ENCODE measurements around the gene GMEB1. TPM values are rescaled to one million over a fixed set of nuclear protein-coding genes. Genes with fewer than 3 reads are reported as not detected.

GMEB1 gene
- total and polyA plus RNA-seq, 7 donors, result 5.3 to 12.8 (median 10.9) TPM

GRCh38 chr1:28735961-28736449, 67.4 kb downstream of the GMEB1 start:
- intact Hi-C loops (cut with DNase I), result loop anchor here (2.0 to 10.0 kb wide), 3 partner anchors 61 to 93 kb away; partner anchors contain the start of genes RNU11 (in 1 of the 2) and TAF12 (in 1 of the 2)
- no peak for TF ChIP-seq CTCF (IDR thresholded peaks at IDR 0.05)
- Histone ChIP-seq H3K4me3 (peak overlapping the region; percentile 98), H3K27ac (peak overlapping the region; percentile 96), H3K4me1 (peaks cover 27% of the 10 kb centered on the region), H3K36me3 (ENCODE audit: insufficient read depth in 1 of 2, low read depth in 1 of 2) (peaks cover 0 to 31% of the 10 kb centered on the region in 2 donors), H3K27me3 (ENCODE audit: insufficient read depth in 3 of 3, low read length in 2 of 3) (no peaks in the 10 kb centered on the region), H3K9me3 (no peaks in the 10 kb centered on the region)
- DNase-seq (no peak), ATAC-seq (no peak)
- whole genome bisulfite sequencing, 3 donors, result 7 to 8% (median 8%) methylated on average over 15 of the region's 15 CpGs

- Histone ChIP-seq H3K36me3 (ENCODE audit: insufficient read depth in 1 of 2, low read depth in 1 of 2) (peaks cover 0 to 37% of the 10 kb centered on the region in 2 donors), H3K27me3 (ENCODE audit: insufficient read depth in 3 of 3, low read length in 2 of 3) (no peaks in the 10 kb centered on the region), H3K4me1 (peaks cover 27% of the 10 kb centered on the region), H3K27ac (peak within 1 kb of the TSS; percentile 96), H3K4me3 (peak within 1 kb of the TSS; percentile 98), H3K9me3 (no peaks in the 10 kb centered on the region)
- peak; percentile 95 for TF ChIP-seq CTCF (IDR thresholded peaks at IDR 0.05)
- peak; percentile 98 for ATAC-seq
- 0 to 1% (median 0%) methylated on average over 41 to 92 of the region's 92 CpGs for WGBS, 3 donors
- DNase-seq, result peak; percentile 99
- intact Hi-C loops (cut with DNase I), result loop anchor here (2.0 to 10.0 kb wide), 3 partner anchors 62 to 94 kb away; partner anchors contain the start of genes RNU11 (in 1 of the 2) and TAF12 (in 1 of the 2)
These were observed 68.1 kb downstream of the GMEB1 start, which contains the start of gene YTHDF2 for GRCh38 chr1:28736450-28737306. TSS of gene YTHDF2 (plus strand) at chr1:28736940. CDS start at chr1:28737121, 181 bp downstream.

- 0 to 1% (median 1%) methylated on average over 38 to 53 of the region's 53 CpGs for WGBS, 3 donors
- peaks cover 27% of the 10 kb centered on the region for H3K4me1 ChIP-seq
- no peak for TF ChIP-seq CTCF (IDR thresholded peaks at IDR 0.05)
These were observed 68.9 kb downstream of the GMEB1 start for GRCh38 chr1:28737307-28738132.

GRCh38 chr1:28740118-28740517, 71.5 kb downstream of the GMEB1 start:
- Histone ChIP-seq H3K27me3 (ENCODE audit: insufficient read depth in 3 of 3, low read length in 2 of 3) (no peaks in the 10 kb centered on the region), H3K4me1 (peaks cover 39% of the 10 kb centered on the region), H3K27ac (peak overlapping the region; percentile 19), H3K36me3 (ENCODE audit: insufficient read depth in 1 of 2, low read depth in 1 of 2) (peaks cover 8 to 72% of the 10 kb centered on the region in 2 donors), H3K9me3 (no peaks in the 10 kb centered on the region), H3K4me3 (peak overlapping the region; percentile 23)
- TF ChIP-seq CTCF (IDR thresholded peaks at IDR 0.05), result no peak
- intact Hi-C loops (cut with DNase I), result no loop called here
- no peak for DNase-seq
- no peak for ATAC-seq

More at GRCh38 chr1:28737307-28738132, 68.9 kb downstream of the GMEB1 start:
- Histone ChIP-seq H3K27me3 (ENCODE audit: insufficient read depth in 3 of 3, low read length in 2 of 3) (no peaks in the 10 kb centered on the region), H3K4me3 (peak overlapping the region; percentile 98), H3K9me3 (no peaks in the 10 kb centered on the region), H3K27ac (peak overlapping the region; percentile 96), H3K36me3 (ENCODE audit: insufficient read depth in 1 of 2, low read depth in 1 of 2) (peaks cover 3 to 46% of the 10 kb centered on the region in 2 donors)
- intact Hi-C loops (cut with DNase I), result loop anchor here (2.0 to 10.0 kb wide), 3 partner anchors 63 to 95 kb away; partner anchors contain the start of genes RNU11 (in 1 of the 2) and TAF12 (in 1 of the 2)
- DNase-seq (peak; percentile 34 to 58), ATAC-seq (peak in 1 of 4 donors; percentile 8)
